Adipose tissue (tissue), 3 donors: ENCODE data around the gene LIMCH1. TPM values are rescaled to one million over a fixed set of nuclear protein-coding genes. Genes with fewer than 3 reads are reported as not detected.

ENCODE experiments used
- H3K27ac ChIP-seq: one replicate; pipeline ENCODE4 v1.5.1; 2013; ENCODE audit warnings: low read depth, low read length
- WGBS, 3 donors: extraction: QIAGEN DNeasy Blood & Tissue Kit; methylation state at CpG; one replicate each; pipeline ENCODE4 v1.1.7; 2013; 5-methylcytosine and 5-hydroxymethylcytosine counted together
- polyA plus RNA-seq, 3 donors: library from polyadenylated mRNA; stranded (reverse); fragments of 200-250 nt; gene quantifications; one replicate each; pipeline ENCODE4 v1.2.3, GENCODE V29; 2013
- donor health status: healthy with polysubstance abuse.
- donor health status: Bipolar disorder and iron deficiency.
- donor health status: healthy.

LIMCH1 gene
- polyA plus RNA-seq, 3 donors = 4.2 to 62.0 (median 13.4) TPM

DNA sequence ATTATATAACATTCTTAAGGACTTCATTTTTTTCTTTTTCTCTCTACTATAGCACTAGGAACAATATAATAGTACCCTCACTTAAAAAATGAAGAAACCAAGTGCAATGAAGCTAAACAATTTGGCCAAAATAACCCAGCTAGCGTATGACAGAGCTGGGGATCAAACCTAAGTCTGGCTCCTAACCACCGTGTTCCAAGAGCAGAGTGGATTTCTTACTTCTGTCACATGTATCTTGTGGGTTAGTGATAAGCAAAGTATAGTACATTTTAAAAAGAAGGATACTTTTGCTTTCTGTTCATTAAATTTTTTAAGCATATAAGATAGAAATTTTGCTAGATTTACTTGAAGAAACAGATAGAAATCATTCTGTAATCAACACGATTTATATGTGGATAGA is 11.5 kb downstream of the LIMCH1 start:
- no peak overlapping the region for H3K27ac ChIP-seq
- 73 to 75% (median 73%) methylated on average over 3 of the region's 3 CpGs for WGBS, 3 donors

GRCh38 chr4:41550308-41550707 is 12.4 kb downstream of the LIMCH1 start:
- H3K27ac ChIP-seq = no peak overlapping the region

- no peak overlapping the region for H3K27ac ChIP-seq
- 86 to 92% (median 87%) methylated on average over 2 of the region's 2 CpGs for WGBS, 3 donors
Measured at GRCh38 chr4:41551536-41551935, 13.6 kb downstream of the LIMCH1 start.

- WGBS, 3 donors = 79 to 93% (median 90%) methylated on average over 4 of the region's 4 CpGs
- no peak overlapping the region for H3K27ac ChIP-seq
Measured at GRCh38 chr4:41554905-41555304, 16.9 kb downstream of the LIMCH1 start.

GRCh38 chr4:41556526-41556925 is 18.6 kb downstream of the LIMCH1 start:
- H3K27ac ChIP-seq = no peak overlapping the region
- 70 to 97% (median 83%) methylated on average over 1 of the region's 1 CpG for WGBS, 3 donors

- 65 to 73% (median 71%) methylated on average over 2 of the region's 2 CpGs for WGBS, 3 donors
- no peak overlapping the region for H3K27ac ChIP-seq
Measured at GRCh38 chr4:41559940-41560516, 22.1 kb downstream of the LIMCH1 start.

GRCh38 chr4:41561244-41561643 is 23.3 kb downstream of the LIMCH1 start:
- H3K27ac ChIP-seq = no peak overlapping the region

DNA sequence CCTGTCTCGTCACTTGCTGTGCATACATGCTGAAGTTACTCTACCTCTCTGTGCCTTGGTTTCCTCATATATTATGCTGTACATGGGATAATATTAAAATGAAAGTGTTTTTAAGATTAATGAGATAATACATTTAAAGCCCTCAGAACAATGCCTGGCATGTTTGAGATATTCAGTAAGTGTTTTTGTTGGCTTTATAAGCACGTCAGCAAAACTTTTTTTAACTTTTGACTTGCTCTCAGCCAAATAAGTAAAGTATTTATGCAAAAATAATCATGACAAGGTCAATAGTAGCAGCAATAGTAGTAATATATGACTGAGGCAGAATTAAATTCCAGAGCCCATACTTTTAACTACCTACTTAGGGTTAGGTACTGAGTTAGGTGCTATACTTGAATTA is 29.2 kb downstream of the LIMCH1 start:
- WGBS, 3 donors = 81 to 92% (median 81%) methylated on average over 2 of the region's 2 CpGs
- H3K27ac ChIP-seq = no peak overlapping the region

More at GRCh38 chr4:41561244-41561643, 23.3 kb downstream of the LIMCH1 start:
- 87 to 97% (median 96%) methylated on average over 3 of the region's 3 CpGs for WGBS, 3 donors

DNA sequence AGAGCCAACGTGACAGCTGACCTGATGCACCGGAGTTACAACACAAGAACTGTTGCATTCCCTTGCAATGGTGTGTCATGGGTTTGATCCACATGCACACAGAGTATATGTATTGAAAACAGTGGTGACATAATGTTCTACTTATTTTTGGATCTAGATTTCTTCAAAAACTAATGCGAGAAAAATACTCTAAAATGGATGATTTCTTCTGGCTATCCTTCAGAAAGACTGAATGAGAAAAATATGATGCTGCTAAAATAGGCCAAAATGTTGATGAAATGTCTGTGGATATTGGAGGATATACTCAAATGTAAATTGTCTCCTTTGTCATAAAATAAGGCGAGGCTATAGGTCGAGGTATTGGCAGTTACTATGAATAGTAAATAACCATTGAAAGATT is 30.4 kb downstream of the LIMCH1 start:
- 91 to 95% (median 94%) methylated on average over 5 of the region's 5 CpGs for WGBS, 3 donors
- H3K27ac ChIP-seq = no peak overlapping the region

DNA sequence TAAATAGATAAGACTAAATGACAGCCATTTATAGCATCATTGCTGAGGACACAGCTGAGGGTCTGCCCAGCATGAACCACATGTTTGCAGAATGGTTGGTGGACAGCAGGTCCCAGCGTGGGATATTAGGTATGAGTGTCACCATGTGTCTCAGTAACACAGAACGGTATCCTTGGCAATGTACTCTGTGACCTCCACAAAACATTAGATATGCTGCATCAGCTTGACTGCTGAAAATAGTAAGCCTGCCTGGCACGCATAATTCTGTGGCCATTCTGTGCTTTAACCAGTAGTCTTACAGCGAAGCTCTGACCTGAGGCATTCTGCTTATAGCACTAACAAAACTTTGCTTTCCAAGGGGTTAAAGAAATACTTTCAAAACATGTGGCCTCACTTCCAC is 32.0 kb downstream of the LIMCH1 start:
- H3K27ac ChIP-seq = no peak overlapping the region
- WGBS, 3 donors = 59 to 84% (median 78%) methylated on average over 4 of the region's 4 CpGs

DNA sequence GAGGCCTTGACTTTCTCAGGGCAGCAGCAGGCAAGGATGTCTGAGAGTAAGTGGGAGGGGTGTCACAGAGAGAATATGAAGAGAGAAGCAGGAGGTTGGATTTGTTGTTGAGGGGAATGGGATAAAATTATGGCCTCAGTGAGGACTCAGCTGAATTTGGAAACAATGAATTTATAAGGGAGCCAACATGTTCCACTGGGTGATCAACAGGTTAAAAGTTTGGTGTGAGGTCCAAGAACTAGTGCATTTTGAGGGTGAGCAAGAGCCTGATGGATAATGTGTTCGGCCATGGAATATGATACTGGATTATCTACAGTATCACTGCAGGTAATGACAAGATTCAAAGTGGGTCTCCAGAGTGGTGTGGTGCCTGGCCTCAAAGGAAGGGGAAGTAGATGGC is 33.5 kb downstream of the LIMCH1 start:
- 83 to 88% (median 84%) methylated on average over 1 of the region's 1 CpG for WGBS, 3 donors
- no peak overlapping the region for H3K27ac ChIP-seq

DNA sequence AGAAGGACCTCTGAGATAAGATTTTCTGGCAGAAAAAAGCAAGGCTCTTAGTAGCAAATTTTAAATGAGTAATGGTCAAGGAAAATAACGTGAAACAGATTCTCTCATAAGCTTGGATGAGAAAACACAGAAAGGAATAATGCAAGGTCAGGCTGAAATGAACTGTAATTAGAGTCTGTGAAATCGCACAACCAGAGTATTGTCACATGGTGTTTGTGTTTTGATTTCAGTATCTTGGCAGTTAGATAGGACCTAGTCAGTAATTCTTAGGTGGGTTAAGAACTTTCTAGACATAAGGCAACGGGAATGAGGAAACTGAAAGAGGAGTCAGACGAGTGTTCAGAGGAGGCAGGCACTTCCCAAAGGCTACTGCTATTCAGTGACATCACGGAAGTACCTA is 34.6 kb downstream of the LIMCH1 start:
- no peak overlapping the region for H3K27ac ChIP-seq
- WGBS, 3 donors = 23 to 36% (median 29%) methylated on average over 5 of the region's 5 CpGs

DNA sequence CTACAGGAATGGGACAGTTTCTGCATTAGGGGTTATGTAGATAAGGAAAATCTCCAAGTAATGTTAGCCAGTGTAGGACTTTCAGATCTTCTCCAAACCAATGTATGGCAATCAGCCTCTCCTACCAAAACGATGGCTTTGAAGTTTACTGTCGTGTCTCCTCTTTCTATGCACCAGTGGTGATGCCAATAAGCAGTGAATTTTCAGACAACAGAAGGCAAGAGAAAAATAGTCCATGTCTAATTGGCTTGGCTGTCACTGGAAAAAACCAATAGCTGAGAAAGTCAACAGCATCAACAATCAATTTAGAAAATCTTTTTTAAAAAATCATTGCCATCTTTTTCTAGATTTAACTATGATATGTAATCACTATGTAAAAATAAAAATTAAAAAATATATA is 35.0 kb downstream of the LIMCH1 start:
- H3K27ac ChIP-seq = no peak overlapping the region
- 58 to 78% (median 63%) methylated on average over 2 of the region's 2 CpGs for WGBS, 3 donors

DNA sequence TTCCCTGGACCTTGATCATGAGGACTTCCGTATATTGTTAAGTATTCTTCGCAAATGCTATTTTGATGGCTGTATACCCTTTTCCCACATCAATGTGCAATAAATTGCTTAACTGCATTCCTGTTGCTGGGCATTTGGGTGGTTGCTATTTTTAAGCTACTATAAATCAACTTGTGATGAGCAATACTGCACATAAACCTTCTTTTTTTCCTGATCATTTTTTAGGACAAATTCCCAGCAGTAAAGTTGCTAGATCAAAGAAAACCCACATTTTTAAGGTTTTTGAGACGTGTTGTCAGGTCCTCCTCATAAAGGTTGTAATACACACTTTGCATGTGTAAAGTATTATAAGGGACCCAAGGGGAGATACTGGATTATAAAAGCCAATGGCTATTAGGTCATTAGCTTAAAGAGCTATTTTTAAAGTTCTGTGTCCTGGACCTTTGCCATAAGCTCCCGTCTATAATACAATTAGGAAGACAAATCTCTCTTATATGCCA is 35.6 kb downstream of the LIMCH1 start:
- 59 to 75% (median 60%) methylated on average over 4 of the region's 4 CpGs for WGBS, 3 donors
- H3K27ac ChIP-seq = no peak overlapping the region

DNA sequence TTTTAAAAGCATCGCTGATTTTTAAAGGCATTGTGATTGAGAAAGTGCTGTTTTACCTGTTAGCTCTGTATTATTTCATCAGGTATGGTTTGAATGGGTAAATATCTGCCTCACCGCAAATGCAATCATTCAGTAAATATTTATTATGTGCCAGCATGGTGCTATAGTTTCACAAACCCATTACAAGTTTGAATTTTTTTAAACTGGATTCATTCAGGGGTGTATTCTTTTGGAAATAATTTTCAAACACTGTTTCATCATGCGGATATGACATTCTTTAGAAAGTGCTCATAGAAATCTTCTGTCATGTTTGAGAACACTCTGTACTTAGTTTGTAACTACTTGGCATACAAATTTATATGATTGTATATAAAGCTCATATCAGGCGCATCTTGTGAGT is 37.2 kb downstream of the LIMCH1 start:
- no peak overlapping the region for H3K27ac ChIP-seq

DNA sequence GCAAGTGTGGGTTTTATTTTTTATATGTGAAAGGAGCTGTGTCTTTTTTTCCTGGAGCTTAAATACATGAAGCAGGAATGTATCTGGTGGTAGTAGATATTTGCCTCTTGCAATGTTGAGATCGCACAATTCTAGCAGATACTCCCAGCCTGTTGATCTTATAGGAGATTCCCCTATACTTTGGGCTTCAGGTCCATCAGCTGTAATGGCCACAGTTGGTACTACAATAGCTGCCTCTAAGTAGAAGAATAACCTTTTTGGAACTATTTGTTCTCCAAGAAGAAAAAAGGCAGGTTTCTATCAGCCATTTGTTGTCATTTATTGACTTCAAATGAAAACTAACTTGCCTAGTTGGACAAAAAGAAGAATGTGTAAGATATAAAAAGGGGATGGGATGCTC is 37.7 kb downstream of the LIMCH1 start:
- no peak overlapping the region for H3K27ac ChIP-seq
- WGBS, 3 donors = 93 to 96% (median 94%) methylated on average over 1 of the region's 1 CpG

More for the DNA sequence above, 37.2 kb downstream of the LIMCH1 start:
- WGBS, 3 donors = 75 to 91% (median 91%) methylated on average over 4 of the region's 4 CpGs

- no peak overlapping the region for H3K27ac ChIP-seq
- 65 to 98% (median 74%) methylated on average over 3 of the region's 3 CpGs for WGBS, 3 donors
Measured at GRCh38 chr4:41579043-41579442, 41.1 kb downstream of the LIMCH1 start.

DNA sequence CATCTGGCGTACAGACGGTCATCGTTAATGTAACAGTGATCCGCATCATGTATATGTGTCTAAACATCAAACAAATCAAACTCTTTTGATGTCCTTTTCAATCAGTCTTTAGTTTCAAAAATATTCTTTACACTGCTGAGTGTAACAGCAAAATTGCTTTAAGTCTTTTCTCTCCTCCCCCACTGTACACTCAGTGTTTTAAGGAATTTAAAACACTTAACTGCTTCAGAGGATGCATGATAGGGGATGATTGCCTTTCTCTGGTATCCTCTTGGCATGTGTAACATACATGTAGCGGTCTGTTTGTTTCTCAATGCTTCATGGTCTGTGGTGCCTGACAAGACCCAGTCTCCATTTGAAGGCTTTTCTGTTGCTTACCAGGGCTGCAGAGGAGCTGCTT is 41.6 kb downstream of the LIMCH1 start:
- H3K27ac ChIP-seq = no peak overlapping the region
- WGBS, 3 donors = 75 to 90% (median 84%) methylated on average over 5 of the region's 5 CpGs

- H3K27ac ChIP-seq = no peak overlapping the region
- 90 to 94% (median 90%) methylated on average over 4 of the region's 4 CpGs for WGBS, 3 donors
Measured at GRCh38 chr4:41580007-41580406, 42.0 kb downstream of the LIMCH1 start.

GRCh38 chr4:41586675-41587225 is 48.8 kb downstream of the LIMCH1 start:
- no peak overlapping the region for H3K27ac ChIP-seq
- WGBS, 3 donors = 79 to 87% (median 82%) methylated on average over 2 of the region's 2 CpGs
